AG09319 (cell line): Measurements from ENCODE around the gene TCN2.

Experiments used
- DNase-seq: peaks from one replicate; pipeline ENCODE4 v3.0.0-alpha.2; 2010; ENCODE audit warnings: low read depth; ENCODE audit errors: extremely low read depth
- TF ChIP-seq, protein P1 (sequence below): IDR thresholded peaks from 2 replicates; pipeline ENCODE4 v1.5.1; 2011; ENCODE audit warnings: low read depth, mild to moderate bottlenecking, inconsistent platforms, low read length, moderate library complexity

The TCN2 gene

GRCh38 chr22:30572210-30572609 is 34.8 kb upstream of the TCN2 start:
- TF ChIP-seq, protein P1, sequence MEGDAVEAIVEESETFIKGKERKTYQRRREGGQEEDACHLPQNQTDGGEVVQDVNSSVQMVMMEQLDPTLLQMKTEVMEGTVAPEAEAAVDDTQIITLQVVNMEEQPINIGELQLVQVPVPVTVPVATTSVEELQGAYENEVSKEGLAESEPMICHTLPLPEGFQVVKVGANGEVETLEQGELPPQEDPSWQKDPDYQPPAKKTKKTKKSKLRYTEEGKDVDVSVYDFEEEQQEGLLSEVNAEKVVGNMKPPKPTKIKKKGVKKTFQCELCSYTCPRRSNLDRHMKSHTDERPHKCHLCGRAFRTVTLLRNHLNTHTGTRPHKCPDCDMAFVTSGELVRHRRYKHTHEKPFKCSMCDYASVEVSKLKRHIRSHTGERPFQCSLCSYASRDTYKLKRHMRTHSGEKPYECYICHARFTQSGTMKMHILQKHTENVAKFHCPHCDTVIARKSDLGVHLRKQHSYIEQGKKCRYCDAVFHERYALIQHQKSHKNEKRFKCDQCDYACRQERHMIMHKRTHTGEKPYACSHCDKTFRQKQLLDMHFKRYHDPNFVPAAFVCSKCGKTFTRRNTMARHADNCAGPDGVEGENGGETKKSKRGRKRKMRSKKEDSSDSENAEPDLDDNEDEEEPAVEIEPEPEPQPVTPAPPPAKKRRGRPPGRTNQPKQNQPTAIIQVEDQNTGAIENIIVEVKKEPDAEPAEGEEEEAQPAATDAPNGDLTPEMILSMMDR = no peak
- DNase-seq = no peak

DNA sequence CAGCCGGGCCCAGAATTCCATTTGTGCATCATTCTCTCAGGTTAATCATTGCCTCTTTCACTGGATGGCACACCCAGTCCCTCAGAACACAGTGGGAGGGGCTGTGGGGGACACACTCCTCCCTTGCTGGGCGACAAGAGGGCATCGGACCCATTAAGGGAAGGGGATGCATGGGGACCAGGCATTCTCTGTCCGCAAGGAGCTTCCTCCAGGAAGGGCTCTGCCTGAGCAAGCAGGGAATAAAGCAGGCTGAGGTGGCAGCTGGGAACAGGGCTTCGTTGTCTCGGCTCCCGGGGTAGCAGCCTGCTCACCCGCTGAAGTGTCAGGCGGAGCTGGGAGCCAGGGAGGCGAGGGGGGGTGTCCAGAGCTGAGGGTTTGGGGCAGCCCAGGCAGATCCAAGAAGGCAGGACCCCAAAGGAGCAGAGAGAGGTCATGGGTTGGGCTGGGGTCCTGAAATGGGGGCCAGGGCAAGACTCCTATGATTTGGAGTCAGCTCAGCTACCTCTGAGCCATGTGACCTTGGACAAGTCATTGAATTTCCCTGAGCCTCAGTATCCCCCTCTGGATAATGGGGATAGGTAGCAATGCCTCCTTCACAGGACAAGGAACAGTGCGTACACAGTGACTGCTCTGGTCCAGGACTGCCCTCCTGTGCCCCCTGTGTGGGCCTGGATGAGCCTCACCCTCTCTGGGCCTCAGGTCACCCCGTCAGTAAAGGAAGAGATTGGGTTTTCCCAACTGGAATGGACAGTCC is 34.0 kb upstream of the TCN2 start:
- DNase-seq = no peak
- TF ChIP-seq, protein P1 = no peak

GRCh38 chr22:30573594-30574094 is 33.3 kb upstream of the TCN2 start:
- TF ChIP-seq, protein P1 = no peak
- DNase-seq = no peak

DNA sequence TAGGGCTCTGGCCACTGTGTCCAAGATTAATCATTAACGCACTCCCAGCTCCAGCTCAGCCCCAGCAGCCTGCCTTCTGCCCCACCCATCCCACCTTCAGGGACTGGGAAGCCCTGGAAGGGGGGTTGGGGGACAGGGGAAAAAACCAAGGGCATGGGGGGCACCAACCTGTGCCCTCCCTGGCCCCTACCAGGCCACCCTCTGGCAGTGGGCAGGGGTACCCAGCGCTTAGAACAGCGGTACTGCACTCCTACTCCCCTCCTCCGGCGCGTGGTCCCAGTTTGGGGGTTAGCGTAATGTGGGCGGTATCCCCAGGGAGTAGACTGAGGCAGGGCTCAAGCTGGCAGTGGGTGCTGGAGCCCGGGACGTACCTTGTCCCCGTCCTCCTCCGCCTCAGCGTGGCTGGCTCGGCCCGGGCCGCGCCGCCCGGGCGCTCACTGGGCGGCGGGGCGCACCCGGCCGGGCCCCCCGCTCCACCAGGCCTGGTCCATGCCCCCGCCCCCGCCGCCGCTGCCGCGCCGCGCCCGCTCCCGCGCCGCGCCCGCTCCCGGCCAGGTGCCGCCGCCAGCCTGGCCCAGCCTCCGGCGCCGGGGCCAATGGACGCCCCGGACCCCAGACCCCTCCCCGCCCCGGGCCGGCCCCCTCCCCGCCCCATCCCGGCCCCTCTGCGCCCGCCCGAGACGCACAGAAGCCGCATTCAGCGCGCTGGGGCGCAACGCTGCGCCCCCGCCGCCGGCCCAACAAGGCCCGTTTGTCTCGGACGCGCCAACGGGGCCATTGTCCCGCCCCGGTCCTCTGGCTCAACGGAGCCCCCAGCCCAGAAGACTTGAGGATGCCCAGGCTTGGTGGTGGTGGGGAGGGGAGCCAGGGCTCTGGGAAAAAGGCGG is 32.6 kb upstream of the TCN2 start, which contains the start of gene GAL3ST1:
TSS of gene GAL3ST1 (minus strand) at position 571 of the 887 bp plus-strand sequence. CDS start 17,273 bp downstream, outside the sequence.
- TF ChIP-seq, protein P1 = no peak
- DNase-seq = no peak

DNA sequence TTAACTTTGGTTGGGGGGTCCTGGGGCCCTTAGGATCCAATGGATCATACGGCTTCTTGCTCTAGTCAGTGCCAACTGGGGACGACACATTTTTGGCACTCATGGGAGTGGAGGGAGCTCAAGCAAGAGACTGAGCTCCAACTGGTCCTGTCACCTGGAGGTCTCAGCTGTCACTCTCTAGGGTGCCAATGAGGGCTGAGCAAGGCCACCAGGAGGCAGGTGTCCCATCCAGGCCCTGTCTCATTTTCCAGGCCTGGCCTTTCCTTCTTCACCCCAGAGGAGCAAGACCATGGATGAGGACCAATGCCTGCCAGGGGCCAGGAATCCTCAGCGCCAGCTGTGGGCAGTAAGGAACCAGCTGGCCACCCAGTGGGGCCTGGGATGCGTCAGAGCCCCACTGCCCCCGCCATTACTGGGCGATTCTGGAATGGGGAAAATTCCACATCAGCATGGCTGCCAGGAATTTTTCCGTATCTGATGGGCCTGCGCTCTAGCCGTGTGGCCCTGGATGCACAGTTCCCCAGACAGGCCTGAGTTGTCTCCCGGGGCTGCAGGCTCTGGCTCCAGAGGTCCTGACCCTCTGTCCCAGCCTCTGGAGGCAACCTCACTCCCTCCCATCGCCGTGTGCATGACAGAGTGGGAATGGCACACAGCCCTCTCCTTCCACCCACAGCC is 31.8 kb upstream of the TCN2 start:
- TF ChIP-seq, protein P1 = peak; percentile 2; the same call in 1 of the 2 replicates
- DNase-seq = no peak

GRCh38 chr22:30575859-30576258 is 31.1 kb upstream of the TCN2 start:
- TF ChIP-seq, protein P1 = no peak

More at GRCh38 chr22:30575859-30576258, 31.1 kb upstream of the TCN2 start:
- no peak for DNase-seq
